GM12878 (cell line): ENCODE results near the gene SDF4. TPM values are rescaled to one million over a fixed set of nuclear protein-coding genes. Genes with fewer than 3 reads are reported as not detected.

ENCODE experiments used
- ATAC-seq: fragments of 200-7000 bp; cut with Tn5 transposase; 3 replicates; pipeline ENCODE4 v1.9.1; 2020; ENCODE audit warnings: mild to moderate bottlenecking, moderate library complexity
- BruUV-seq: library from RNA; stranded (reverse); fragments of 400-500 nt; replicated peaks from 2 replicates; lab custom pipeline; 2021; lab: Mats Ljungman, UMichigan
- CTCF ChIA-PET: fragments of 300-600 bp; sonication (Branson Sonifier 250); formaldehyde crosslinking; extraction: SDS; loops from one replicate; lab custom pipeline; 2021; ENCODE audit warnings: inconsistent platforms; lab: Yijun Ruan, JAX
- POLR2A ChIA-PET: fragments of 350-600 bp; formaldehyde crosslinking; extraction: SDS; loops from one replicate; lab custom pipeline; 2021; ENCODE audit warnings: inconsistent platforms; lab: Charles Lee
- RAD21 ChIA-PET: fragments of 300-600 bp; sonication (Branson Sonifier 250); formaldehyde crosslinking; loops from one replicate; lab custom pipeline; 2023; ENCODE audit warnings: antibody characterized with exemption; ENCODE audit not compliant: unreplicated experiment; lab: Charles Lee
- SMC1A ChIA-PET: fragments of 300-600 bp; sonication (Branson Sonifier 250); formaldehyde crosslinking; loops from one replicate; lab custom pipeline; 2023; ENCODE audit not compliant: unreplicated experiment, uncharacterized antibody; lab: Charles Lee
- DNase-seq: peaks from one replicate; pipeline ENCODE4 v3.0.0-alpha.2; 2011; ENCODE audit warnings: low read depth, low spot score
- FAIRE-seq: peaks from 3 replicates; lab custom pipeline; 2011; peaks lifted over from hg19 to GRCh38; lab: Jason Lieb, UNC
- H2AFZ ChIP-seq: 2 replicates; pipeline ENCODE4 v1.6.0; 2011; ENCODE audit warnings: low read depth, low read length, control low read depth; ENCODE audit not compliant: control insufficient read depth
- H3K27ac ChIP-seq: 2 replicates; pipeline ENCODE4 v1.5.1; 2011; ENCODE audit warnings: control low read depth; ENCODE audit not compliant: control insufficient read depth, insufficient read depth
- H3K27me3 ChIP-seq, 2 experiments: replicated peaks in 1 of 2; 2 replicates each; pipeline versions ENCODE4 v1.6.0 to v1.6.1; 2011; ENCODE audit warnings: low read length in 1 of 2; ENCODE audit not compliant: control insufficient read depth in 2 of 2, insufficient read depth in 2 of 2
- H3K36me3 ChIP-seq, 2 experiments: 2 replicates each; pipeline ENCODE4 v1.5.1; 2011; ENCODE audit warnings: low read length in 1 of 2; ENCODE audit not compliant: control insufficient read depth in 2 of 2, insufficient read depth in 2 of 2
- H3K4me1 ChIP-seq: 2 replicates; pipeline ENCODE4 v1.6.1; 2011; ENCODE audit warnings: mild to moderate bottlenecking, low read length, moderate library complexity, mixed read lengths; ENCODE audit not compliant: control insufficient read depth, insufficient read depth
- H3K4me2 ChIP-seq: 2 replicates; pipeline ENCODE4 v1.6.0; 2011; ENCODE audit warnings: control low read depth; ENCODE audit not compliant: control insufficient read depth, insufficient read depth
- H3K4me3 ChIP-seq: fragments of 200-600 bp; sonication (generic); 2 replicates; pipeline ENCODE4 v1.5.1; 2016
- H3K79me2 ChIP-seq: 2 replicates; pipeline ENCODE4 v1.6.0; 2011; ENCODE audit warnings: low read length; ENCODE audit not compliant: control insufficient read depth, insufficient read depth
- H3K9ac ChIP-seq: 2 replicates; pipeline ENCODE4 v1.8.0; 2011; ENCODE audit warnings: low read length, control low read depth, mixed read lengths; ENCODE audit not compliant: control insufficient read depth, insufficient read depth
- H3K9me3 ChIP-seq: replicated peaks from 3 replicates; pipeline ENCODE4 v1.5.1; 2011; ENCODE audit warnings: mild to moderate bottlenecking, low read length; ENCODE audit not compliant: control insufficient read depth, insufficient read depth
- H4K20me1 ChIP-seq: 2 replicates; pipeline ENCODE4 v1.6.0; 2011; ENCODE audit not compliant: control insufficient read depth, insufficient read depth
- ASH2L ChIP-seq: fragments of 300-600, 200-600 bp; sonication (generic); IDR thresholded peaks from 2 replicates; pipeline ENCODE4 v1.6.1; 2017; ENCODE audit warnings: low read depth, mild to moderate bottlenecking, borderline replicate concordance
- BHLHE40 ChIP-seq, 2 experiments: fragments of 450-650 bp in 1 of 2; IDR thresholded peaks; 2 replicates each; pipeline ENCODE4 v1.6.1; 2011 to 2017; ENCODE audit warnings: low read depth in 2 of 2, borderline replicate concordance in 1 of 2, improper control_type of control experiment in 1 of 2, low read length in 1 of 2, mild to moderate bottlenecking in 1 of 2
- BMI1 ChIP-seq: fragments of 450-650 bp; IDR thresholded peaks from 2 replicates; pipeline ENCODE4 v1.6.1; 2016; ENCODE audit warnings: mild to moderate bottlenecking, moderate library complexity, borderline replicate concordance
- CREM ChIP-seq: IDR thresholded peaks from 2 replicates; pipeline ENCODE4 v1.6.1; 2014; ENCODE audit warnings: antibody characterized with exemption, low read depth
- EP300 ChIP-seq, 2 experiments: fragments of 150-350 bp in 1 of 2; IDR thresholded peaks; 2 replicates each; pipeline ENCODE4 v1.6.1; 2011 to 2012; ENCODE audit warnings: low read depth in 2 of 2, low read length in 2 of 2, borderline replicate concordance in 1 of 2, improper control_type of control experiment in 1 of 2, inconsistent platforms in 1 of 2; ENCODE audit not compliant: control insufficient read depth in 1 of 2
- HCFC1 ChIP-seq: fragments of 150-350 bp; IDR thresholded peaks from 2 replicates; pipeline ENCODE4 v1.6.1; 2014; ENCODE audit warnings: low read length
- JUND ChIP-seq: IDR thresholded peaks from 2 replicates; pipeline ENCODE4 v1.6.1; 2012; ENCODE audit warnings: low read depth, mild to moderate bottlenecking, low read length, improper control_type of control experiment, moderate library complexity
- MEF2B ChIP-seq: fragments of 450-650 bp; IDR thresholded peaks from 2 replicates; pipeline ENCODE4 v1.6.1; 2018; ENCODE audit warnings: mild to moderate bottlenecking, moderate library complexity; ENCODE audit not compliant: partially characterized antibody, poor library complexity, severe bottlenecking
- MXI1 ChIP-seq: fragments of 150-350 bp; IDR thresholded peaks from 2 replicates; pipeline ENCODE4 v1.6.1; 2011; ENCODE audit warnings: low read depth, mild to moderate bottlenecking, inconsistent platforms, low read length, improper control_type of control experiment
- NFIC ChIP-seq: IDR thresholded peaks from 2 replicates; pipeline ENCODE4 v1.6.1; 2012; ENCODE audit warnings: low read depth, mild to moderate bottlenecking, inconsistent platforms, low read length, moderate library complexity
- POLR2A ChIP-seq: IDR thresholded peaks from 2 replicates; pipeline ENCODE4 v1.6.1; 2011; ENCODE audit warnings: low read depth, mild to moderate bottlenecking, low read length
- SIX5 ChIP-seq: IDR thresholded peaks from 2 replicates; pipeline ENCODE4 v1.6.1; 2011; ENCODE audit warnings: mild to moderate bottlenecking, low read depth, low read length, moderate library complexity; ENCODE audit not compliant: severe bottlenecking
- SP1 ChIP-seq: IDR thresholded peaks from one replicate; pipeline ENCODE4 v1.6.1; 2011; ENCODE audit warnings: low read depth, low read length
- TCF3 ChIP-seq: IDR thresholded peaks from 2 replicates; pipeline ENCODE4 v1.6.1; 2012; ENCODE audit warnings: low read depth, mild to moderate bottlenecking, low read length, borderline replicate concordance; ENCODE audit not compliant: insufficient read depth
- ZBED1 ChIP-seq: IDR thresholded peaks from 2 replicates; pipeline ENCODE4 v1.6.1; 2016; ENCODE audit warnings: borderline replicate concordance
- WGBS: methylation state at CpG from one replicate; pipeline ENCODE4 v1.1.6; 2016; ENCODE audit warnings: low lambda C conversion rate; ENCODE audit not compliant: insufficient replicate concordance, insufficient coverage; ENCODE audit errors: missing lambda C conversion rate; 5-methylcytosine and 5-hydroxymethylcytosine counted together
- in situ Hi-C: fragments of 300-500 bp; cut with MboI; formaldehyde crosslinking; loops from 9 replicates; pipeline ENCODE4 v1.14.3; 2018; ENCODE audit warnings: mixed read lengths
- intact Hi-C: fragments of 100-400 bp; cut with micrococcal nuclease; formaldehyde crosslinking; loops from one replicate; pipeline ENCODE4 v1.14.2; 2022; ENCODE audit not compliant: unreplicated experiment
- polyA plus RNA-seq, 11 experiments: library from polyadenylated mRNA; depleted of rRNA in 4 of 11; unstranded in 6 of 11; stranded (reverse) in 5 of 11; fragments of >200 nt; fragmentation: Nextera tagmentation in 4 of 11; fragmentation: Illumina TruSeq in 1 of 11; extraction: Ambion mirVana in 4 of 11; extraction: Trizol in 1 of 11; gene quantifications; 1 replicate in 1 of 11; 2 replicates in 10 of 11; pipeline versions ENCODE4 v1.2.1 to v1.2.3, GENCODE V29; 2011 to 2016; ENCODE audit warnings: inconsistent platforms in 2 of 11, missing spikeins in 2 of 11, low read depth in 1 of 11
- total RNA-seq, 4 experiments: library from RNA; depleted of rRNA in 3 of 4; stranded (reverse); fragments of >200 nt in 3 of 4; fragmentation: Illumina TruSeq in 1 of 4; extraction: Trizol in 1 of 4; gene quantifications; 2 replicates each; pipeline versions ENCODE4 v1.2.1 to v1.2.3, GENCODE V29; 2013 to 2021
- TF ChIP-seq, protein P1 (sequence below): fragments of 150-350 bp; IDR thresholded peaks from 2 replicates; pipeline ENCODE4 v1.6.1; 2014; ENCODE audit warnings: mild to moderate bottlenecking, low read depth, low read length
- TF ChIP-seq, protein P2 (sequence below): IDR thresholded peaks from 2 replicates; pipeline ENCODE4 v1.6.1; 2011; ENCODE audit warnings: borderline replicate concordance, low read depth, mild to moderate bottlenecking, moderate library complexity, low read length; ENCODE audit not compliant: insufficient read depth, poor library complexity, severe bottlenecking
- TF ChIP-seq, protein P3 (sequence below): fragments of 450-650 bp; IDR thresholded peaks from 2 replicates; pipeline ENCODE4 v1.6.1; 2017; ENCODE audit warnings: antibody characterized with exemption, mild to moderate bottlenecking, moderate library complexity

The SDF4 gene
- total and polyA plus RNA-seq, 10 of the 15 experiments (the other 5 are each of a cell fraction or from before 2014, with no cell fraction given), result 0.44 to 97.2 (median 40.2) TPM

DNA sequence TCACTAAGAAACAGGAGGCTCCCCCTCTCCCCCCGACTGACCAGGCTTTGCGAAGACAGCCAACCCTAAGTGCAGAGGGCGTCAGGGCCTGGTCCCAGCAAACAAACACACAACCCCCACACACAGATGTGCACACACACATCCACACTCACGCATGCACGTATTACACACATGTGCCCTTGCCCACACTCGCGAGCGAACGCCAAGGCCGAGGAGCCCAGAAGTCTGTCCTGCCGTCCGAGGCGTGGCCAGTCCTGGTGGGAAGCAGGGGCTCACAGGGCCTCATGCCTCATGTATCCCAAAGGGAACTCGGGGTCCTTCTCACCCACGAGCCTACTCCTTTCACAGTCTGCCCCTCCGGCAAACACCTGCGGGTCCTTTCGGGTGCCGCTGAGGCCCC, 2.0 kb downstream of the SDF4 start:
- BruUV-seq, result no TSS peak
- no peak for TF ChIP-seq BMI1
- TF ChIP-seq MXI1, result no peak
- peak; percentile 28; the same call in 1 of the 2 replicates for TF ChIP-seq POLR2A
- no peak for TF ChIP-seq EP300 (IDR thresholded peaks at IDR 0.05; ENCODE audit: borderline replicate concordance in 1 of 2, control insufficient read depth in 1 of 2, low read depth in 2 of 2, low read length in 2 of 2)
- TF ChIP-seq ASH2L, result no peak
- no peak for TF ChIP-seq HCFC1
- TF ChIP-seq BHLHE40 (IDR thresholded peaks at IDR 0.05; ENCODE audit: borderline replicate concordance in 1 of 2, low read depth in 2 of 2, low read length in 1 of 2), result no peak
- TF ChIP-seq SIX5, result no peak
- TF ChIP-seq, protein P1, sequence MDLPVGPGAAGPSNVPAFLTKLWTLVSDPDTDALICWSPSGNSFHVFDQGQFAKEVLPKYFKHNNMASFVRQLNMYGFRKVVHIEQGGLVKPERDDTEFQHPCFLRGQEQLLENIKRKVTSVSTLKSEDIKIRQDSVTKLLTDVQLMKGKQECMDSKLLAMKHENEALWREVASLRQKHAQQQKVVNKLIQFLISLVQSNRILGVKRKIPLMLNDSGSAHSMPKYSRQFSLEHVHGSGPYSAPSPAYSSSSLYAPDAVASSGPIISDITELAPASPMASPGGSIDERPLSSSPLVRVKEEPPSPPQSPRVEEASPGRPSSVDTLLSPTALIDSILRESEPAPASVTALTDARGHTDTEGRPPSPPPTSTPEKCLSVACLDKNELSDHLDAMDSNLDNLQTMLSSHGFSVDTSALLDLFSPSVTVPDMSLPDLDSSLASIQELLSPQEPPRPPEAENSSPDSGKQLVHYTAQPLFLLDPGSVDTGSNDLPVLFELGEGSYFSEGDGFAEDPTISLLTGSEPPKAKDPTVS, result no peak
- no peak for TF ChIP-seq NFIC
- TF ChIP-seq, protein P2, sequence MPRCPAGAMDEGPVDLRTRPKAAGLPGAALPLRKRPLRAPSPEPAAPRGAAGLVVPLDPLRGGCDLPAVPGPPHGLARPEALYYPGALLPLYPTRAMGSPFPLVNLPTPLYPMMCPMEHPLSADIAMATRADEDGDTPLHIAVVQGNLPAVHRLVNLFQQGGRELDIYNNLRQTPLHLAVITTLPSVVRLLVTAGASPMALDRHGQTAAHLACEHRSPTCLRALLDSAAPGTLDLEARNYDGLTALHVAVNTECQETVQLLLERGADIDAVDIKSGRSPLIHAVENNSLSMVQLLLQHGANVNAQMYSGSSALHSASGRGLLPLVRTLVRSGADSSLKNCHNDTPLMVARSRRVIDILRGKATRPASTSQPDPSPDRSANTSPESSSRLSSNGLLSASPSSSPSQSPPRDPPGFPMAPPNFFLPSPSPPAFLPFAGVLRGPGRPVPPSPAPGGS, result peak; percentile 97
- peak; percentile 62; the same call in 1 of the 2 replicates for TF ChIP-seq TCF3
- TF ChIP-seq, protein P3, sequence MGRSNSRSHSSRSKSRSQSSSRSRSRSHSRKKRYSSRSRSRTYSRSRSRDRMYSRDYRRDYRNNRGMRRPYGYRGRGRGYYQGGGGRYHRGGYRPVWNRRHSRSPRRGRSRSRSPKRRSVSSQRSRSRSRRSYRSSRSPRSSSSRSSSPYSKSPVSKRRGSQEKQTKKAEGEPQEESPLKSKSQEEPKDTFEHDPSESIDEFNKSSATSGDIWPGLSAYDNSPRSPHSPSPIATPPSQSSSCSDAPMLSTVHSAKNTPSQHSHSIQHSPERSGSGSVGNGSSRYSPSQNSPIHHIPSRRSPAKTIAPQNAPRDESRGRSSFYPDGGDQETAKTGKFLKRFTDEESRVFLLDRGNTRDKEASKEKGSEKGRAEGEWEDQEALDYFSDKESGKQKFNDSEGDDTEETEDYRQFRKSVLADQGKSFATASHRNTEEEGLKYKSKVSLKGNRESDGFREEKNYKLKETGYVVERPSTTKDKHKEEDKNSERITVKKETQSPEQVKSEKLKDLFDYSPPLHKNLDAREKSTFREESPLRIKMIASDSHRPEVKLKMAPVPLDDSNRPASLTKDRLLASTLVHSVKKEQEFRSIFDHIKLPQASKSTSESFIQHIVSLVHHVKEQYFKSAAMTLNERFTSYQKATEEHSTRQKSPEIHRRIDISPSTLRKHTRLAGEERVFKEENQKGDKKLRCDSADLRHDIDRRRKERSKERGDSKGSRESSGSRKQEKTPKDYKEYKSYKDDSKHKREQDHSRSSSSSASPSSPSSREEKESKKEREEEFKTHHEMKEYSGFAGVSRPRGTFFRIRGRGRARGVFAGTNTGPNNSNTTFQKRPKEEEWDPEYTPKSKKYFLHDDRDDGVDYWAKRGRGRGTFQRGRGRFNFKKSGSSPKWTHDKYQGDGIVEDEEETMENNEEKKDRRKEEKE, result no peak
- no peak for TF ChIP-seq ZBED1
- TF ChIP-seq CREM, result no peak
- TF ChIP-seq SP1, result no peak
- no peak for TF ChIP-seq JUND
- no peak for TF ChIP-seq MEF2B

More for the DNA sequence above, 2.0 kb downstream of the SDF4 start:
- SMC1A ChIA-PET, result no interaction called here
- Histone ChIP-seq H3K4me2 (peak overlapping the region; percentile 75), H3K4me3 (peak overlapping the region; percentile 91), H3K9me3 (no peaks in the 10 kb centered on the region; the same call in 2 of the 3 replicates), H3K27ac (no peak overlapping the region), H3K4me1 (peaks cover 4% of the 10 kb centered on the region), H2AFZ (no peak overlapping the region), H3K9ac (peak overlapping the region; percentile 97; the same call in 1 of the 2 replicates), H3K79me2 (peaks cover 50% of the 10 kb centered on the region), H4K20me1 (no peaks in the 10 kb centered on the region), H3K36me3 (peaks cover 4 to 28% of the 10 kb centered on the region in 2 experiments; a peak in 3 of 4 replicates), H3K27me3 (no peaks in the 10 kb centered on the region)
- FAIRE-seq (no peak), ATAC-seq (no peak), DNase-seq (no peak)
- WGBS, result 95% methylated on average over 19 of the region's 19 CpGs
- CTCF ChIA-PET, result interaction anchor here (1.0 to 1.8 kb wide), 2 partner anchors 17 to 21 kb away, joined by 3 to 8 read pairs; no protein-coding TSS in a partner anchor
- POLR2A ChIA-PET, result interaction anchor here (1.0 kb wide), 1 partner anchor 14 kb away, joined by 3 read pairs; no protein-coding TSS in a partner anchor
- RAD21 ChIA-PET, result interaction anchor here (1.5 kb wide), 1 partner anchor 58 kb away, joined by 6 read pairs; no protein-coding TSS in a partner anchor
- in situ Hi-C loops, result no loop called here
- intact Hi-C loops, result loop anchor here (5.0 kb wide), 1 partner anchor 107 kb away; no protein-coding TSS in a partner anchor
